HFF-Myc (cell line): ENCODE measurements around the gene BPIFB6.

ENCODE experiments used
- DNase-seq: peaks from one replicate; pipeline ENCODE4 v3.0.0-alpha.2; 2011; ENCODE audit warnings: low read depth; ENCODE audit errors: extremely low read depth
- H3K4me3 ChIP-seq: replicated peaks from 2 replicates; pipeline ENCODE4 v1.5.1; 2011; ENCODE audit warnings: low read depth, mild to moderate bottlenecking, control low read depth, low read length
- TF ChIP-seq, protein P1 (sequence below): IDR thresholded peaks from 2 replicates; pipeline ENCODE4 v1.5.1; 2012; ENCODE audit warnings: mild to moderate bottlenecking, low read depth, low read length, control low read depth; ENCODE audit errors: missing control alignments

The BPIFB6 gene

DNA sequence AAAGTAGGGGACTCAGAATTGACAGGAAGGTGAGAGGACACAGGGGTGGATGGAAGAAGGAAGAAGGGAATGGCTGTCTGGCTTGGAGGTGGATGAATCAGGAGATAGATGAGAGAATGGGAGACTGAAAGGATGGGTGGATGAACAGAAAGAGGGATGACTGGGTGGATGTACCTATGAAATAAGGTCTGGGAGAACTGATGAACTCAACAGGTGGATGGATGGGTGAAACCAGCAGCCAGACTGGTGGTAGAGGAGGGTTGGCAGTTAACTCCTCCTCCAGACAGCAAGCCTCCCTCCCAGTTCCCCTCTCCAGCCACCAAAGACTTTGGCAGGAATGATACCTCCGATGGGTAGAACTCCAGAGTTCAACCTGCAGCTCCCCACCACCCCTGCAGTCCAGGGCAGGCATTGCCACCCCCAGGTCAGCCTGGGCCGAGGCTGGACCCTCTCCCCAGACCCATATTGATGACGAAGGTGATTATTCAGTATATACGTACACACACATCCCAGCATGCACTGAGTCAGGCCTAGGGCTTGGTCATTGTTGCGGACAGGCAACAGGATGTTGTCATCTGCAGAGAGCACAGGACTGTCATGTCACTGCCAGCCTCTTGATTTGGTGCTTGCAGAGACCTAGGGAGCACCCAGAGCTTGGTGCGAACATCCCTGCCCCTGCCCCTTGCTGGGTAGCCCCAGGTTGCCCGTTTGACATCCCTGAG is 29.2 kb upstream of the BPIFB6 start:
- TF ChIP-seq, protein P1, sequence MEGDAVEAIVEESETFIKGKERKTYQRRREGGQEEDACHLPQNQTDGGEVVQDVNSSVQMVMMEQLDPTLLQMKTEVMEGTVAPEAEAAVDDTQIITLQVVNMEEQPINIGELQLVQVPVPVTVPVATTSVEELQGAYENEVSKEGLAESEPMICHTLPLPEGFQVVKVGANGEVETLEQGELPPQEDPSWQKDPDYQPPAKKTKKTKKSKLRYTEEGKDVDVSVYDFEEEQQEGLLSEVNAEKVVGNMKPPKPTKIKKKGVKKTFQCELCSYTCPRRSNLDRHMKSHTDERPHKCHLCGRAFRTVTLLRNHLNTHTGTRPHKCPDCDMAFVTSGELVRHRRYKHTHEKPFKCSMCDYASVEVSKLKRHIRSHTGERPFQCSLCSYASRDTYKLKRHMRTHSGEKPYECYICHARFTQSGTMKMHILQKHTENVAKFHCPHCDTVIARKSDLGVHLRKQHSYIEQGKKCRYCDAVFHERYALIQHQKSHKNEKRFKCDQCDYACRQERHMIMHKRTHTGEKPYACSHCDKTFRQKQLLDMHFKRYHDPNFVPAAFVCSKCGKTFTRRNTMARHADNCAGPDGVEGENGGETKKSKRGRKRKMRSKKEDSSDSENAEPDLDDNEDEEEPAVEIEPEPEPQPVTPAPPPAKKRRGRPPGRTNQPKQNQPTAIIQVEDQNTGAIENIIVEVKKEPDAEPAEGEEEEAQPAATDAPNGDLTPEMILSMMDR, result no peak
- no peak overlapping the region for H3K4me3 ChIP-seq
- DNase-seq, result no peak

DNA sequence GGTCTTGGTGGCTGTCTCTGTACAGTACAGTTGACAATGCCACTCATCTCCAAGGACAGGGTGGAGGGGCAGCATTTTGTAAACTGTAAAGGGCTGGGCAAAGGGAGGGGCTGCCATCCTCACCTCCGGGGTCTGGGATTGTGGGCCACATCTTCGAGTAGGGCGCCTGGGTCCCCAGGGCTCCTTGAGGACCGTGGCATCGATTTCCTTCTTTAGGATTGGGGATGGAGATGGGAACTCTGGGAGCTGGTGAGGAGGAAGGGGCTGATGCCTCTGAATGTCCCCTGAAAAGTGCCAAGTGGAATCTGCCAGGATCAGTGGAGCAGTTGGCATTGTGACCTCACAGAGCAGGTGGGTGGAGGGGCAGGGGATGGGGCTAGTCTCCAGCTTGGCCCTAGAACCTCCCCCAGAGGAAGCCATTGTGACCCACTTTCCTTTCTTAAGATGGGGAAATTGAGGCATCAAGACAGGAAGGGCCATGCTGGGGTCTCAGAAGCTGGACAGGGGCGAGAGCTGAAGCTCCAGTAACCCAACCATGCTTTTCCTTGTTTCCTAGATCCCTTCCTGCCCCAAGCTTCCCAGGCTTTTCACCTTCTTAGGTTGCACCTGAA is 27.2 kb upstream of the BPIFB6 start, which contains the start of gene SUN5:
Gene SUN5 (minus strand): TSS at position 293 of the 611 bp plus-strand sequence. CDS start 93 bp downstream, at position 200.
- no peak within 1 kb of the TSS for H3K4me3 ChIP-seq
- DNase-seq, result no peak
- TF ChIP-seq, protein P1, result no peak

DNA sequence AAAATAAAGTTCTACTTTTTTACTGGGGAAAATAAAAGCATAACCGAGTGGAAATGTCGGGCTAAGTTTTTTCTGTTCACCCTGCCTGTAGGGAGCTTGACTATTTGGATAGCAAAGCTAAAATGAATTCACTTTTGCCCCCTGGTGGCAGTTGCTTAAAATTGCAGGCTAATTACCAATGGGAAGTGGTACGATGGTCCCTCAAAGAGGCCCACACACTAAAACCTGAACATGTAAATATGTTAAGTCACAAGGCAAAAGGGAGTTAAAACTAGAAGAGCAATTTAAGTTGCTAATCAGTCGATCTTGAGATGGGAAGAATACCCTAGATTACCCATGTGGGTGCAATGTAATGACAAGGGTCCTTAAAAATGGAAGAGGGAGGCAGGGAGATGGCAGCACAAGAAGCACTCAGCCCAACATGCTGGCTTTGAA is 26.3 kb upstream of the BPIFB6 start:
- peak; percentile 0 for DNase-seq
- TF ChIP-seq, protein P1, result peak; percentile 62
- no peak overlapping the region for H3K4me3 ChIP-seq

DNA sequence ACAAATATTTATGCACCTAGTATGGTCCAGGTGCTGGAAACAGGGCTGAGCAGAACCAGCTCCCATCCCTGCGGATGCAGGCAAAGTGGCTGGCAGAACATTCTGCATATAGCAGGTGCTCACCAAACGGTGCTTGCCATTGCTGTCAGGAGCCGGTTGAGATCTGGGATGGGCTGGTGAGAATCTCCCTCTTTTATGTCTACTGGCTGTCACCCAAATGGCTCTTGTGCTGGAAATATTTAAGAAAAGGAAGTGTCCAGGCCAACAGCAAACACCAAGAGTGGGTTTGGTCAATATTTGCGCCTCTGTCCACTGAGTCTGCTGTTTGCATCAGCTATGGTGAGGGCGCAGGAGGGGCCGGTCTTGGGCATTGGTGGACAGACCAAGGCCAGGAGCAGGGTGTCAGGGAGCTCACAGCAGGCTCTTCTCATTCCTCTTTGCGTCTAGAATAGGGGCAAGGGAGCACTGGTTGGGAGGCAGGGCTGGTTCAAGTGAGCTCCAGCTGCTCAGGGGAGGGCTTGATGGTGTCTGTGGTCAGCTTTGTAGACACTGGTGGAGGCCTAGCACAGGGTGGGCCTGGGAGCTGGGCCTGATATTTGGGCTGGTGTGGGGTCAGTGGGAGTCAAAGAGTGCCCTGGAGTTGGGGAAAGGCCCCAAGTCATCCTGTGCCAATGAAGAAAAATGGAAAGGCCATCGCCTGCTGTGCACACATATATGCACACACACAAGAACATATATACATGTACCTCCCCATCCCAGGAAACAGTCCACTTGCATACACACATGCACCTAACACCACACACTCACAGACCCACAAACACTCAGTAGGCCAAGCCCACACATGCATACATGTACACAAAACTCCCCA is 25.3 kb upstream of the BPIFB6 start:
- H3K4me3 ChIP-seq, result no peak overlapping the region
- TF ChIP-seq, protein P1, result no peak
- no peak for DNase-seq

DNA sequence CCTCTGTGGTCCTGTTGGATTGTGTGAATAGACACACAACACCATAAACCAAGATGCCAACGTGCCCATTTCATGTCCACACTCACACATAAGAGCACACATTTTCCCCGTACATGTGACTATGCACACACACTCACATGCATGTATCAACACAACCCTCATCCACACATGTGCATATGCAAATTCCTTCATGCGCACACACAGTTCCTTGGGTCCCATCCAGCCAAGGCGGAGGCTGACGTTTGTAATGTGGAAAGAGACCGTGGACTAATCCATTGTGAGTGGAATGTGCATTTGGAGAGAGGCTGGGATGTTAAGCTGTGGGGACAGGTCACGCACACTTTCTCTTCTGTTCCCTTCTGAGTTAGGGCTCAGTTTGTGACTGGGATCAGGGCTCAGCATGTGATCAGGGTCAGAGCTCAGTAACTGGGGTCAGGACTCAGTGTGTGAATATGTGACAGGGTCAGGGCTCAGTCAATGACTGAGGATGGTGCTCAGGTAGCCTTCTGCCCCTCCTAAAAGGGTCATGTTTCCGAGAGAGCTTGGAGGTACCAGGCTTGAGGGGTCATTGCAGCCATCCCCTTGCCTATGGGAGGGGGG is 24.6 kb upstream of the BPIFB6 start:
- no peak overlapping the region for H3K4me3 ChIP-seq
- DNase-seq, result no peak

More for the DNA sequence above, 24.6 kb upstream of the BPIFB6 start:
- TF ChIP-seq, protein P1, result no peak
